ENCODE results near the gene DNMT3A.
"Not testable (repeated sequence)": the region's sequence is repeated elsewhere in the genome, so short reads cannot be mapped to it uniquely, and the experiment has no call there.

DNMT3A gene

DNA sequence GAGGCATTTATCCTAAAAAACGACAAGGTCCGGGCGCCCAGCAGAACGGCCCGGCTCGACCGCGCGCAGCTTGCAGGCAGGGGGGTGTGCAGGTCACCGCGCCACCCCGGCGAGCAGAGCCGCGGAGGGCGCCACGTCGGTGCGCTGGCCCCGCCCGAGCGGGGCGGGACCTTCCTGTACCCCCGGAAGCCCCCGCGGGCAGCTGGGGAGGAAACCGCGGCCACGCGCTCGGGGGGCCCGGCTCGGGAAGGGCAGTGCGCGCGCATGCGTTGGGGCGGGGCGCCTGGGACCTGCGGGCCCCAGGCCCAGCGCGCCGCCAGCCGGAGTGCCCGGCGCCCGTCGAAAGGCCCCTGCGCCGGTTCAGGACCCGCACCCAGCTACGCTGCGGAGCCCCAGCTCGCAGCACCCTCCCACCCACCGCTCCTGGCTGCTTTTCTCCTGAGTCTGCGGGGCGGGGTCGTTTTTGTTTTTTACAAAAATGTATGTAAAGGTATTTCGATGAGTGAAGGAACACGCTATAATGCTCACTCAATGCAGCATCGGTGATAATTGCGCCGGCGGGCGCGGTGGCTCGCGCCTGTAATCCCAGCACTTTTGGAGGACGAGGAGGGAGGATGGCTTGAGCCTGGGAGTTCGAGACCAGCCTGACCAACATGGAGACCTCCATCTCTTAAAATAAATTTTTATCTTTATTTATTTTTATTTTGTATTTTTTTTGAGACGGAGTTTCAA lies 125.6 kb downstream of the DNMT3A start:
- DNase-seq: peak in 40 of 58 donors; percentile 4 to 61 (median 30)

DNA sequence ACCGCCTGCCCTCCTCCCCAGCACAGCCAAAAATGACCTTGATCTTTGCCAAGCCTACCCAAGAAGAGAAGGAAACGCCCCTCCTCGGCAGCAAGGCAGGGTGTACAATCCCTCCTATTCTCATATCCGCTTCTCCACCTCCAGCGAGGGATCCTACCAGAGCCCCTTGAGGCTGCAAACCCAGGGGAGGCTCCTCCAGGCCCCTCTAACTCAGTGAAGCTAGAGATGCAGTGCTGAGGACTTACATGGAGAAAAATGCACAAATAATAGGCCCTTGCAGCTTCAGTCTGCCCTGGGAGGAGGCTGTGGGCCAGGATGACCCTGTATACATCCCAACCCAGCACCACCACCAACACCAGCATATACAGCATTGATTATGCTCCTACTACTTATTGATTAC lies 126.5 kb downstream of the DNMT3A start:
- no peak for DNase-seq

DNA sequence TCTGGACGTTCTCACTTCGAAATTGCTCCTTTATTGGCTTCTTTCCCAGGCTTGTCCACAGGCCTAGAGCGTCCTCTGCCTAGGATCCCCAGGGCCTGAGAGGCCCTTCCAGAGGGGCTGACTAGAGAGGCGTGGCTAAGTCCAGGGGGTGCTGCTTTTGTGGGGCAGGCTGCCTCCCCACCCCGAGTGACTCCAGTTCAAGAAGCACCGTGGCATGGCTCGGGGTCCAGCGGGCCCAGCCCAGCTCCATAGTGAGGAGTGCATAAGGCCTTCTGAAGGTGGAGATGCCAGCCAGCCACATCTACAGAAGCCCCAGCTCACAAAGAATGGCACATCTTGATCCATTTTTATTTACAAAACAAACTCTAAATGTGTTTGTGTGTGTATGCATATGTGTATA lies 128.5 kb downstream of the DNMT3A start:
- DNase-seq: no peak

DNA sequence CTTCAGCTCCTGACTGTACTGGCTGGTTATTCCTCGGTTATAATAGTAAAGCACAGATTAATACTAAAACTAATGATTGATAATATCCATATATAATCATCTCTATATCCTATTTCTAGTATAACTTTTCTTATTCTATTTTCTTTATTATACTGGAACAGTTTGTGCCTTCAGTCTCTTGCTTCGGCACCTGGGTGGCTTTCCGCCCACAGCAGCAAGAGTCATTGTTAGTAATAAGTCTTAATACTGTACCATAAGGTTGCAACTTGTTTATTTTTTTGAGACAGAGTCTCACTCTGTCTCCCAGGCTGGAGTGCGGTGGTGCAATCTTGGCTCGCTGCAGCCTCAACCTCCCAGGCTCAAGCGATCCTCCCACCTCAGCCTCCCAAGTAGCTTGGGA lies 130.8 kb downstream of the DNMT3A start:
- DNase-seq: not testable (repeated sequence)

DNA sequence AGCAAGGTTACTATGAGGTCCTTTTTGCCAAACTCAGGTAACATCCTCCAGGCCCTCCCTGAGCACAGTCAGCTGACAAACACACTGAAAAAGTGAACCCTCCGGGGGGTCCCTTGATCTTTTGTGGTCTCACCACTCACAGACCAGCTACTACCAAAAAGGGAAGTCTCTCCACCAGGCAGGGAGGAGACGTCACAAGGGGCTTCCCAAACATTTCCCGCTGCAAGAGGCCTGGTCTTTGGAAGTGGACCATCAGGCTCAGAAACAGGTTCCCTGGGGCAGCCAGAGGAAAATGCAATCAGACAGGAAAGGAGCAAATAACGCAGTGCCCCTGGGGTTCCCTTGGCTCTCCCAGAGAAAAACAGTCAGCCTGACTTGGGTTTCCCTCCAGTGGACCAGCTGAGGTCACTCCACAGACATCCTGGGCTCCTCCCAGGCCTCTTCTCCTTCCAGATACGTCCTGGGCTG lies 134.6 kb downstream of the DNMT3A start:
- DNase-seq: no peak

DNA sequence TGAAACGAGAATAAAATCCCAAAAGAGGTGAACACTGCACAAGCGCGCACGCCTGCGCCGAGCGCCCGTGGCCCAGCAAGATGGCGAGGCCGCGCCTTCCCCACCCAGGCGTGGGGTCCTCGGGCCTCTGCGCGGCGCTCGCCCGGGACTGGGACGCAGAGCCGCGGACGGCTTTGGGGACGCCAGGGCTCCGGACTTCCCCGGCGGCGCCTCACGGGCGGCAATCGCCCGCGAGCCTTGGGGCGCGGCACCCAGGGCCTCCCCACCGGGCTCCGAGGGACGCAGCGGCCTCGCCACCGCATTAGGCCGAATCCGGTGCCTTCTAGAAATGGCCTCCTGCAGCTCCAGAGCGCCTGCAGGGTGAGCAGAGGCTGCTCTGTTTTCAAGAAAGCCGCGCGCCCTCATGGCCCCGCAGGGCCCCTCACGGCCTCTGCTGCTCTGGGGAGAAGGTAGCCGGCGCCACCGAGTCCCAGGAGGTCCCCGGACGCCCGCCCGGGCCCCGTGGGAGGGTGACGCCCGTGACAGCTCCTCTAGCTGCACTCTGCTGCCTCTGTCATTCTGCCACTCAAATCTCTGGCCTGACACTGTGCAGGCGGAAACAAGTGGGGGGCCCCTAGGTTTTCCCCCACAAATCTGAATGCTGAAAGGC lies 137.4 kb downstream of the DNMT3A start:
- DNase-seq: peak in 3 of 58 donors; percentile 11 to 46 (median 15)

DNA sequence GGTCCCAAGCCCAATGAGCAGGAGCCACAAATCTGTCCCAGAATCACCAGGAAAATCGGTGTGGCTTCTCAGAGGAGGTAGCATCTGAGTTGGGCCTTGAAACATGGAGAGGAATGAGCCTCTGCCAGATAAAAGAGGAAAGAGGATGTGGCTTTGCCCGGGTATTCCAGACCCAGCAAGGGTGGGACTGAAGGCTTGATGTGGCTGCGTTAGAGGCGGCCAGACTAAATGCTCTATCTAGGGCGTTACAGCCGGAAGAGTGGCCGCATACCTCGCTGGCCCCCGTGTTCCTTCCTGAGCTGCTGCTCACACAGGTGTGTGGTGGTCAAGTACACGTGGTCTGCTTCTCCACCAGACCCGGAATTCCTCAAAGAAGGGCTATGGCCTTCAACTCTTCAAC lies 139.4 kb downstream of the DNMT3A start:
- DNase-seq: no peak

DNA sequence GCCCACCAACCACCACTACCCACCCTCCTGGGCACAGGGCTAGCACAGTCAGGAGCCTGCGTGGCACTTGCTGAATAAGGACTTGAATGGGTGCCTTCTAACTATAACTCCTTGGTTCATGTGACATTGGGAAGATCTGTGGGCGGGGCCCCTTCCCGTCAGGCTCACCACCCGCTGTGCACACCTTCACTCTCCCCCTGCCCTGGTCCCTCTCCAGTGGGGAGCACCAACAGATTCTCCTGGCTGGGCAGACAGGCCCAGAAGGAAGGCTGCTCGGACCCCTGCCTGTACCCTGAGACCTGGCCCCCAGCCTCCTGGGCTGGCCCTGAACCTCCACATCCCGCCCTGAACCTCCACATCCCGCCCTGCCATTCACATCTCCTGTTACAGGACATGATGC lies 139.9 kb downstream of the DNMT3A start:
- DNase-seq: no peak

DNA sequence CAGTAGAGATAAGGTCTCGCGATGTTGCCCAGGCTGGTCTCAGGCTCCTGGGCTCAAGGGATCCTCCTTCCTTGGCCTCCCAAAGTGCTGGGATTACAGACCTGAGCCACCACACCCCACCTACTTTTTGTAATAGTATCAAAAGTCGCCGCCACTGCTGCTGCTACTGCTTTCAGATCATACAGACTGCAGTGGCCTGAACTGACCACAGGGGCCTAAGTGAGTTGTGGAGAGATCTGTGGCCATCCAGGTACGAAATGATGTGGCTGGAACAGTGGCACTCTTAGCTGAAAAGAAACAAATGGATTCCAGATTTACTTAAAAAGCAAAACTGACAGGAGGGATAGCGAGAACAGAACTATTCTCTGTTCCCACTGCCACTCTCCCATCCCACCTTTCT lies 140.5 kb downstream of the DNMT3A start:
- DNase-seq: no peak

DNA sequence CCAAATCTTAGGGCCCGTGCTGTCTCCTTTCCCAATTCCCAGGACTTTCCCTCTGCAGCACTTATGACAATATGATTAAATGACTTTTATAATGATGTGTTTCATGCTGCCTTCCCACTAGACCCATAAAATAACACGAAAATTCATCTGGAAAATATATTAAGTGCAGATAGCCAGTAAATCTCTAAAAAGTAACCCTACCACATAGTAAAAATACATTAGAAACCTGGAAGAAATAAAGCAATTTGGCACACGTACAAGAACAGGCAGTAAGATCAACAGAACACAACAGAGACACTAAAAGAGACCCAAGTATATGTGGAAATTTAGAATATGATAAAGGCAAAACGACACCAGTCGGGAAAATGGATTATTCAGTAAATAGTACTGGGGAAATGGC lies 143.1 kb downstream of the DNMT3A start:
- DNase-seq: no peak

DNA sequence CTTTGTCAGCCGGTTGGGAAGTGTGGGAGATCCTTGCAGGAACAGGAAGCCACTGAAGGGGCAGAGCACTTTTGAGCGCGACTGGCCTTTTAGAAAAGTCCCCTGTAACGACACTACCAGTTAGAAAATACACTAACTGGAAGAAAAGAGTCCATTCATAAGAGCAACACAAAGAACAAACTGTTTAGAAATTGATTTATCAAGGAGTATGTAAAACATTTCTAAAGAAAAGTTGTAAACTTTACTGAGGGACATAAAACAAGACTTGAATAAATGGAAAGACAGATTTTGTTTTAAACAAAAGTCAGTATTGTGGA lies 143.6 kb downstream of the DNMT3A start:
- DNase-seq: no peak

DNA sequence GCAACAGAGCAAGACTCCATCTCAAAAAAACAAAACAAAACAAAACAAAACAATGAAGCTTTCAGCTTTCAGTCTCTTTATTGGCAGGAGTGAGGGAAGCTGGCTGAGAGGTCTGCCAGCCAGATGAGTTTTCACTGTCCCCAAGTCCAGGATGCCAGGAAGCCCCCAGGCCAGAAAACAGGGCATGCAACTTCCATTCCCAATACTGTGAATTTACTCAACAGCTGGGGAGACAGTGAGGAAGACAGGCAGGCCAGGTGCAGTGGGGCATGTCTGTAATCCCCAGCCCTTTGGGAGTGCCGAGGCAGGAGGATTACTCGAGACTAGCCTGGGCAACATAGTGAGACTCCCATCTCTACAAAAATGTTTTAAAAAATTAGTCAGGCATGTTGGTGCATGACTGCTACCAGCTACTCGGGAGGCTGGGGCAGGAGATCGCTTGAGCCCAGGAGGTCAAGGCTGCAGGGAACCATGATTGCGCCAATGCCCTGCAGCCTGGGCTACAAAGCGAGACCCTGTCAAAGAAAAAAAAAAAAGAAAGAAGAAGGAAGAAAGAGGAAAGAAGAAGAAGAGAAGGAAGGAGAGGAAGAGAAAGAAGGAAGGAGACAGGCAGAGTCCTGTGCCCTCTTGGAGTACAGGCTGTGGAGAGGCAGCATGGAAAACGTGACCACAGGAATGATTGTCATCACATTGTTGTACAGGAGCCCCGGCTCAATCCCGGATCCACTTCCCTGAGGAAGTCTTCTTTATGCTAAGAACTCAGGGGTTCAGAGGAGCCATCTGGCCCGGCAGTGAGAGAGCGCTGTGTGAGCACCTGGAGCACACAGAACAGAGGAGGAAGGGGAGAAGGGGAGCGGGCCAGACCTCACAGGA lies 144.2 kb downstream of the DNMT3A start:
- DNase-seq: peak in 4 of 58 donors; percentile 9 to 14 (median 12)

DNA sequence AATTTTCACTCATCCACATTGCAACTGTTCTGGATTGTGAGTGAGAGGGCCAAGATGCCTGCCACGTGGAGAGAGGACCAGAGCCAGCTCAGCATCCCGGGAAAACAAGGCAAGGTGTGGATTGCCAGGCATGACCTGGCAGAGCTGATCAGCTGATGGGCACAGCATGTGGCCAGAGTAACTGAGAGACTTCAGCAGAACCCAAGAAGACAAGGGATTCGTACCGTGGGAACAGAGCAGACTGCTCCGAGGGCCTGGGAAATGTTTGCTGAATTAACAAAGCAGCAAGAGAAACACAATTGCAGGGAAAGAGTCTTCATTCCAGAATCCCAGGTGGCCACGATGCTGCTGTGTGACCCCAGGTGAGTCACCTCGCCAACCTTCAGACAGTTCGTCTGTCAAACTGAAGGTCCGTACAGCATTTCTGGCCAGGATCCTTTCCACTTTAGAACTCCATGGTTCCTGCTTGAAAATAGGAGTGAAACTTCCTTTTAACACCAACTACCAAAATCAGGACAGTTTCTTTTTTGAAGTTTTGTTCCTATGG lies 147.1 kb downstream of the DNMT3A start:
- DNase-seq: no peak

DNA sequence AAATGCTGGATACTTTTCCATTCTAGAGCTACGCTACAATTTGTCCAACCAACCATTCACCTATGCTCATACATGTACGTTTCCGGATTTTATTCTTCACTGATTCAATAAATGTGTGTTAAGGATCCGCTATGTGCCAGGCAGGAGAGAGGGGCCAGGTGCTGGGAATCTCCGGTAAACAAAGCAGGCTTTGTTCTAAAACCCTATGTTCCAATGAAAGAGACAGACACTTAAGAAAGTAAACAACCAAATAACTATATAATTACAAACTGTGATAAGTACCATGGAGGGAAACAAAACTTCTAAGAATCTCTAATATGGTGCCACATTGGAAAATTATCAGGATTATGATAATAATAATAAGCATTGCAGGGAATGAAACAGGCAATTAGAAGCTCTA lies 151.2 kb downstream of the DNMT3A start:
- DNase-seq: no peak

DNA sequence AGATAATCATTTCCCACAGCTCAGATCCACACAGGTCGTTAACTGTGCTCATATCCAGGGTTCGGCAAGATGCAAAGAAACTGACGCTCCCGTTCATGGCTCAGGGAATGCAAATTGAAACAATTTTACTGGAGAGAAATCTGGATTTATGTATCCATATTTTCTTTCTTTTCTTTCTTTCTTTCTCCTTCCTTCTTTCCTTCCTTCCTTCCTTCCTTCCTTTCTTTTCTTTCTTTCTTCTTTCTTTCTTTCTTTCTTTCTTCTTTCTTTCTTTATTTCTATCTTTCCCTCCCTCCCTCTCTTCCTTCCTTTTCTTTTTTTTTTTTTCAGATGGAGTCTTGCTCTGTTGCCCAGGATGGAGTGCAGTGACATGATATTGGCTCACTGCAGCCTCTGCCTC lies 153.3 kb downstream of the DNMT3A start:
- DNase-seq: no peak

DNA sequence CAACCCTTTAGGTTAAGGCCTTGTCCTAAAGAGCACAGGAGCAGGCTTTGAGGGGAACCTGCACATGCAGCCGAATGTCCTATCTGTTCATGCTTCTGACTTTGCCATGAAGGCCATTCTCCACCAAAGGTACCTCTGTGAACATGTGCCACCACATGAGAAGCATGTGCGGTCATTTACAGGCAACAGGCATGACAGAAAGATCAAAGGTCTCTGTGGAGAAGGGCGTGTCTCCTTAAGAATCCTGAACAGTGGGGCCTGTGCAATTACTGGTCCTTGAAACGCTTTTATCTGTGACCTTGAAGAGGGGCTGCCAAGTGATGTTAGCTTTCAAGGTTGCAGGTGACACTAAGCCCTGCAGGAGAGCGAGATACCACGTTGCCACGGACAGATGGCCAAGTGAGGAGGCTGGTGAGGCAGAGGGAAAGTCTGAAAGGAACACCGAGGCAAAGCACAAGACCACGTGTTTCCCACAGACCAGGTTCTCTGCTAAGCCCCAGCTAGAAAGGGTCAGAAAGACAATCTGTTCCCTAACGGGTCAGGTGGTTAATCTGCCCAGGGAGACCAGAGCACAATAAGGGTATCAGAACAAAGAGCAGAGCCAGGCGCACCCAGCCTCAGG lies 153.9 kb downstream of the DNMT3A start:
- no peak for DNase-seq

DNA sequence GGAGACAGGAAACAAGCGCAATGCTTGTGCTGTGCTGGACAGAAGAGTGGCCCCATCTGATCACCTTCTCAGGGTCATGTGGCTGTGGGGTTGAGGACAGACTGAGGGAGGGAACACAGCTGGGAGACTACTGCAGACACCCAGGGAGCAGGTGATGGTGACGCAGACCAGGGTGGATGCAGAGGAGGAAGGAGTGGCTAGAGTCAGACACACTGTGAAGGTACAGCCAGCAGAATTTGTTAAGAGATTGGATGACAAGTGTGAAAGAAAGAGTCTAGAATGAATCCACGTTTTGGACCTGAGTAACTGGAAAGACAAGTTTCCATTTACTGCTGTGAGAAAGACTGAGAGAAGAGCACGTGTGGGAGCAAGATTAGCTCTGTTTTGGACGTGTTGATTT lies 157.5 kb downstream of the DNMT3A start:
- DNase-seq: no peak

DNA sequence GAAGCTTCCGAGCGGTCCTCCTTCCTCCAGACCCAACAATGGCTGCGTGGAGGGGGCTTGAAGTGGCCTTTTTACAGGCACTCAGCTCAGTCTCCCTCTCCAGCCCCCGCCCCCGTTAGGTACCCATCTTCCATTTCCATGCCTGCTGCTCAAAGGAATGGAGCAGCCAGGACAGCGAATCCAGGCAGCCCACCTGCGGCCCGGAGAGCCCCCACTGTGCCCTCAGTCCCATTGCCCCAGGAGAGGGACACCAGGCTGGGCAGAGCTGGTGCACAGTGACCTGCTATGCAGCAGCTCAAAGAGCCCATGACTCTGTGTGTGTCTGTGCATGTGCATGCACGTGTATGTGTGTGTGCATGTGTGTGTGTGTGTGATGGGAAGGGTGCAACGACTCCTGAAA lies 162.7 kb downstream of the DNMT3A start:
- DNase-seq: no peak

Data from anterior cingulate cortex (tissue), 58 donors.